HUDEP-2 (cell line): Measurements from ENCODE around the gene ZMIZ1.
A peak's percentile ranks its signal among the peaks of the same experiment; 100 is the strongest.

ENCODE experiments used
- DNase-seq, 76 experiments: peaks; one replicate each; lab custom pipeline; 2025; ENCODE audit not compliant: unreplicated experiment in 76 of 76; lab: John Stamatoyannopoulos, UW

Gene ZMIZ1

DNA sequence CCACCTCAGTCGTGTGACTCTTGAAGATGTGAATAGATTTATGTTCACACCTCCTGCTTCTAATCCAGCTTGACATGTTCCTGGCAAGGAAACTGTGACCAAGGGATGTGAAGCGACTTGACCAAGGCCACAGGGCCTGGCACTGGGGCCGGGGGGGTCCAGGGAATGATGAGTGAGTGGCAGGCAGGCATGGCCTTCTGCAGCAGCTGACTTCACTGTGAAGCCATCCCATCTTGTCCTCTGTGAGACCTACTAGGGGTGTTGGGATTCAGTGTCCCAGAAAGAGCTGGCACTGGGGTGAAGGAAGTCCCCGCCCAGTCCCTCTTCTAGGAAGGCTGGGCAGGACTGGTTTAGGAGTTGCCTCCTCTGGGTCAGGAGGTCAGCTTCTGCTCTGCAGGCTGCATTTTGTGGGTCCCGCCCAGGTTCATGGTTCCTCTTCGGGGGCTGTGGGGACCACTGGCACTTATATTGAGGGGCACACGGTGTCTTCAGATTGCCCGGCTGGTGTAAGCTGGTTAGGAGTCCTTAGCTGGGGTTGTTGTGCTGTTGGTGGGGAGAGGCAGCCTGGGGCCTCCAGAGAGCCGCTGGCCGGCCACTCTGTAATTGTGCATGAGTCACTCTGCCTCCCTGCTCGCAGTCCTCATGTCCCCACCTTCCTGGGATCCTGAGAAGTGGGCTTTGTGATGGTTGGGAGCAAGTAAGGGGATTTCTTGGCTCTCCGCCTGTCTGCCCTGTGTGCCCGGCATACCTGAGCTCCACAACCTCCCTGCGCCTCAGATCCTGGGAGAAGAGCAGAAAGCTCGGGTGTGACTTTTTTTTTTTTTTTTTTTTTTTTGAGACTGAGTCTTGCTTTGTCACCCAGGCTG, 11.0 kb downstream of the ZMIZ1 start:
- peak in 1 of 76 experiments; percentile 25 for DNase-seq

DNA sequence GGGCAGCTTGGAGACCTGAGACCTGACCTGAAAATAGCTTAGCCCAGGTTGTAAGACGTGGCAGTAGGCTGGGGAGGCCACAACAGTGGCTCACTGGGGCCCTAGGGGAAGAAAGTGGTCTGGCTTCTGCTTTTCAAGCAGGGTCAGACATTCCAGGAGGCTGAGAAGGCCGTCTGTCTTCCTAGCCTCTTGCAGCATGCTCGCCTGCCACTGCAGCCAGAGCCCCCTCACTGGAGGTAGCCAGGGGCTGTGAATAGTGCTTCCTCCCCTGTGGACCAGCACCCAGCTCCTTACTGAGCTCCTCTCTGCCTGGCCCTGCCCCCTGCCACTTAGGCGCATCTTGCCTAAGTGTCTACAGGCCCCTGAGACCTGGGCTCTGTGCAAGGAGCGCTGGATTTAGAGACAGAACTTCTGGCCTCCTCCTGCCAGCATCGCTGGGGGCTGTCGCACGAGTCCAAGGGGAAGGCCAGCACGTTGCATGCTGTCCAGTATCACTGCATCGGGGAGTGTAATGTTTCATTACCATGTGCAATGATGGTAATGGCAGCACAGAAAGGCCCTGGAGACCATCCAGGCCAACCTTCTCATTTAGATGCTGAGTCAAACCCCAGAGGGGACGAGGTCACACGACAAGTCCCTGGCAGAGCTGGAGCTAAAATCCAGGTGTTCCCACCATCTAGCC, 12.7 kb downstream of the ZMIZ1 start:
- DNase-seq, result no peak

DNA sequence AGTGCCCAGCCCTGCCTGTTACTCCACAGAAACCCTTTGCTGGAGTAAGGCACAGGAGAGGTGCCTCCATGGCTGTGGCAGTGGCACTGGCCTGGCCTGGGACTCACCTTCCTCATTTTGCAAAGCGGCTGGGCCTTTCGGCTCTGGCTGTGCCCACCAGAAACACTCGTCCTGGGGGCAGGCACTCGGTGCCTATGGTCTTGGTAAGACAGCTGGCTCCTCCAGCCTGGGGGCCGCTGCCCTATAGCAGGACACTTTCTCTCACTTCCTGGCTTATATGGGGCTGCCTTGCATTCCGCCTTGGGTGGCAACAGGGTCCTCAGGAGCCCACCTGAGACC, 13.2 kb downstream of the ZMIZ1 start:
- DNase-seq, result no peak

DNA sequence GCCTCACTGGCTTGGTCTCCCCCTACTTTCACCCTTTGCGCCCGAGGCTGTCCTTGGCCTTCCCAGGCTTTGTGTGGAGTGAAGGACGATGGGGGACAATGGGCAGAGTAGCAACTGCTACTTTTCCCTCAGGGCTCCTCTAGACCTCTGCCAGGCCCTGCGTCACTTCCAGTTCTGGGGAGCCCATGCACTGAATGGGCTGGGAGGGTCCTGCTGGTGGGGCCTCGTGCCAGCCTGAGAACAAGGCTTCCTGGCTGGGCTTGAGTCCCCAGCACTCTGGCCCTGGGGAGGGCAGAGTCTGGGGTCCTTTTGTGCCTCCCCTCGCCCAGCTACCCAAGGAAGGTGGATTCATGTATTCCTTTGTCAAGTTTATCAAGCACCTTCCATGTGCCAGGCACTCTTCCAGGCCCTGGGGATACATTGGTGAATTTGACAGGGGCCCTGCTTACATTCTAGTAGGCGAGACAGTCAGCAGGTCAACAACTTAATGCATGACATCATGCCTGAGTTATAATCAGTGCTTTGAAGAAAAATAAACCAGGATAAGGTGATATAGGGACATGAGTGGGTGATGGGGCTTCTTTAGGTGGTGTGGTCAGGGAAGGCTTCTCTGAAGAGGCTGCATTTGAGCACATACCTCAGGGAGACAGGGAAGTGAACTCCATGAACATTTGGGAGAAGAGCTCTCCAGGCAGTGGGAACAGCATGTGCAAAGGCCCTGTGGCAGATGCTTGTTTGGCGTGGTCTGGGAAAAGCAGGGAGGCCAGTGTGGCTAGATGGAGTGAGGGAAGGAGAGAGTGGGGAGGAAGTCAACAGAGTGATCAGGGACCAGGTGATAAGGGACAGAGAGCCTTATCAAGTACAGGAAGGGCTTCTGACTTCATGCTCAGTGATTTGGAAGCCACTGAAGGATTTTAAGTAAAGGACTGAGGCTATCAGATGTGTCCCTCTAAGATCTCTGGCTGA, 14.1 kb downstream of the ZMIZ1 start:
- DNase-seq, result peak in 4 of 76 experiments; percentile 17 to 33 (median 20)

DNA sequence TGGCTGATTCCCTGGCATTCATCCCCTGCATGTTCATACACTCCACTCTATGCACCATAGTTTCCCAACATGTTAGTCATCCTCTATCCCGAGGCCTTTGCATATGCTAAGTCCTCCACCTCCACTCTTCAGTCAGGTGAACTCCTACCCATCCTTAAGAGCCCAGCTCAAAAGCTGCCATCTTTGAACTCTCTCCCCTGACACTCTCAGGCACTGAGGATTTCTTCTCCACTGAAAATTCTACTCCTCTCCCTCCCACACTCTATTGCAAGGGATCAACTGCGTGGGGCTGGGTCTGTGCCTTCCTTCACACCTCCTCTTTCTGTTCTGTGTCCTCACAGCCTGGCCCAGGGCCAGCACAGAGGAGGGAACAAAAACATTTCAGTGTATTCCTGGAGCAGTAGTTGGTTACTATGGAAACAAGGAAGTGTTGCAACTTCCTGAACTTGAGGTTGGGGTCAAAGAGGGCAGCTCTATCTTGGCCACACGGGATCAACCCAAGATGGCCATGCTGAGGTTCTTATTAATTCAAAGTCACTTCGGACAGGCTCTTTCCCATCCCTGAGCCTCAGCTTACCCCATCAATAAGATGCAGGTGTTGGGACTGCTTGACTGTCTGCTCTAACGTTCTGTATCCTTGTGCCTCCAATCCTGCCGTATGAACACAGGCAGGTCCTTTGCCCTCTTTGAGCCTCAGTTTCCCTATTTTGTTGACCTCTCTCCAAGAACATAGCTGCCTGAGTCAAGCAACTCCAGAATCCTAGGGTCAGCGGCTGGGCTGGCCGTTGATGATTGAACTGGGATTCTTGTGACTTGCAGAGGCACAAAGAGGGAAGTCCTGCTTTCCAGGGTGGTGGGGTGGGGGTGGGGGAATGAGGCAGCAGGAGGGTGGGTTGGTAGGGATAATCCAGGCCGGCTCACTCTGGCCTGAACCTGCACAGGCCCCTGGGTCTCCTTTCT, 15.5 kb downstream of the ZMIZ1 start:
- peak in 5 of 76 experiments; percentile 13 to 23 (median 22) for DNase-seq

DNA sequence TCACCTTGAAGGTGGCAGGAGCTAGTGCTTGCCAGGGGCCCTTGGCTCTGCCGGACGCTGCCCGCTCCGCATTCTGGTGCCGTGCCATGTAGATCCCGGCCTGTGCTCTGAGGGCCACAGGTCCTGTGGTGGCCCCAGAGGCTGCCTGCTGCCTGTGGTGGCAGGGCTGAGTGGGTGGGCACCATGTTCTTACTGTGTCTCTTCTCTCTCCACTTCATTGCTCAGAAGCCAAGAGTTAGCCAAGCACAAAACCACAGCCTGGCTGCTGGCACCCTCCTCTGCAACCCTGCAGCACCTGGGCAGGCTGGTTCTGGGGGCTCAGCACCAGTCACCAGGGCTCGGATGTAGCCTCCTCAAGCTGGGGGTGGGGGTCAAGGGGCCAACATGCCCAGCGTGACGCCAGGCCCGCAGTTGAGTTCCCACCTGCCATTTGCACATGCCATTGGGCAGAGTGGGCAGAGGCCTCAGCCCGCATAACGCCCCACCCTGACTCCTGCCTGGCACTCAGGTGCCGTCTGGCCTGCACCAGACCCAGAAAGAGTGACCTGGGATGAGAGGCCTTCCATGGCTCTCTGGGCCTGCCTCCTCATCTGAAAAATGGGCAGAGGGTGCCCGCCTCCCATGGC, 16.3 kb downstream of the ZMIZ1 start:
- DNase-seq, result no peak

DNA sequence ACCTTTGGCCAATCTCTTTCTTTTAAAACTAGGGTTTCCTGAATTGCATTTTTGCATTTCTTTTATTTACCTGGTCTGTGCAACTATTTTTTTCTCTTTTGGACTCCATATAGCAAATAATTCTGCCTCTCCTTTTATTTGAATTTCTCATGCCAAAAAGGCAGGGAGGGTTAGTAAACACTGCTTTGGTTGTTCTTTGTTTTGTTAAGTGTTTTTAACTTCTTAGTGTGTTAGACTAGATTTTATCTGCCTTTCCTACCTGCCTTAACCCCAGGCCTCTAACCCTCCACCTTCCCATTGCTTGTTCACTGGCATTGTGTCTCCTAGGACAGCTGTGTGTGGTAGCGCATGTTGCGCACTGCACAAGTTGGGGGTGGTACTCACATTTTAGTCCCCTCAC, 18.1 kb downstream of the ZMIZ1 start:
- no peak for DNase-seq

DNA sequence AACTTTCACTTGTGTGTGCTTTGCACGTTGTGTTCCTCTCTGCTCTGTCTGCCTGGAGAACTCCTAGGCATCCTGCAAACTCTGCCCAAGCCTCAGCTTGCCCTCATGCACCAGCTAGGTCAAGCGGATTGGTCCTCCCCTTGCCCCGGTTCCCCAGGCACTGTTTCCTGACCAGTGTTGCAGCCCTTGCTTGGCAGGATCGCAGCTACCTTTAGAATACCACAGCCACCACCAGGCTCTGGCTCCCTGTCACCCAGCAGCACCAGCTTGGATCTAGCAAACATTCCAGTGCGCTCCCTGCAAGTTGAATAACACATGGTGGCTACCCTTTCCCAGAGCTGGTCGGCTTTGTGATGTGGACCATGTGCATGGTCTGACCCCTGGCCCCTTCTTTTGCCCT, 19.0 kb downstream of the ZMIZ1 start:
- no peak for DNase-seq

DNA sequence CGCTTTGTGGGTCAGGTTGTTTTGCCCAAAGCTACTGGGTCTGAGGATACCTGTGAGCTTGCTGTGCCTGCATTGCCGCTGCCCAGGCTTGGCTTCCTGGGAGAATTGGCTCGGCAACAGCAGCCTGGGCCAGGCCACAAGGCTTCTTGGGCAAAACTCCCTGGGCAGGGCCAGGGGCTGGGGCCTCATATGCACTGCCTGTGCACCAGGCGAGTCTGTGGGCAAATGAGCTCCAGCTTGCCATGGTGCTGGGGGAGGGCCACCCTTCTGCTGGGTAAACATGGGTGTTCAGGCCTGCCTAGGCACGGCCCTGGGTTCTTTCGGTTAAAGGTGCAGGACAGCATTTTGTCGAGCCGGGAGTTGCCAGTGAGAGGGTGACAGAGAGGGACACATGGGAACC, 19.4 kb downstream of the ZMIZ1 start:
- no peak for DNase-seq

DNA sequence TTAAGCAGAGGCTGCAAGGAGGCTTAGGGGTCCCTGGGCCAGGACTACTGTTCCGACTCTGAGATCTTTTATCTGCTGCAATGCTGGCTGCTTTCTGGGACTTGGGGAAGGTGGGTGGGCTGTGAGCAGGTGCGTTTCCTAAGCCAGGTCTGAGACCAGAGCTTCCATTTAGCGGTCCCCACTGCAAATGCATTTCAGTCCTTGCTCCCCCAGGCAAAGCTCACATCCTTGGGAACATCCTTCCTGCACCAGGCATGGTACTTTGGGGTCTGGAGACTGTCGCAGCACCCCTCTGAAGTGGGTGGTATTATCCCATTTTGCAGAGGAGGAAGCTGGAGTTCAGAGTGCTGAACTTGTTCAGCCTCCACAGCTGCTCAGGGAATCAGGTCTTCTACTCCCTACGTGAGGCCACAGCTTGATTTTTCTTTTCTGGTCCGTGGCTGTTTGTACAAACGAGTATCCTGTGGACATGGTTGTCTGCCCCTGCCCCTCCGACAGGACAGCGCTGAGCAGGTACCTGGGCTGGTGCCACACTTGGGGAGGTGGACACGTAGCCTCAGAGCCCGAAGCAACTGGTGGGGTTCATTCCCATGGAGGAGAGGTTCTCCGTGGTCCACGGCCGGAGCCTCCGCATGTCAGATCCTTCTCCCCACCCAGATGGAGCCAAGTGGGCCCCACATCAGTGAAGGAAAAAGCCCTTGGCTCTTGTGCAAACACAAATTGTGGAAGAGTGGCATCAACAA, 20.0 kb downstream of the ZMIZ1 start:
- no peak for DNase-seq

DNA sequence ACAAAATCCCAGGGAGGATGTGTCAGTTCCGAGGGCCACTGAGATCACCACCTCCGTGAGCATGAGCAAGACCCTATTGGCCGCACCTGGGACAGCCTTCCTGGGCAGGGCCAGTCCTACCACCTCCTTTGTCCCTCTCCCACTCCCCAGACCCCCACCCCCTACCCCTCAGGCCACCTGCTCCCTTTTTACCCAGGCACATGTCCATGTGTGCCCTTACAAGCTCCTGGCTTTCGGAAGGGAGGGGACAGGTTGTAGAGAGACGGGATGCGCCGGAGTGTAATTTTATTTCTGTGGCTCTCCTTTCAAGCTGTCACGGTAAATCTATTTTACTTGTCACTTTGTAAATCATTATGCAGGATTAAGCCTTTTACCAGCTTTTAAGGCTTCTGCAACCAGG, 20.9 kb downstream of the ZMIZ1 start:
- DNase-seq, result no peak

DNA sequence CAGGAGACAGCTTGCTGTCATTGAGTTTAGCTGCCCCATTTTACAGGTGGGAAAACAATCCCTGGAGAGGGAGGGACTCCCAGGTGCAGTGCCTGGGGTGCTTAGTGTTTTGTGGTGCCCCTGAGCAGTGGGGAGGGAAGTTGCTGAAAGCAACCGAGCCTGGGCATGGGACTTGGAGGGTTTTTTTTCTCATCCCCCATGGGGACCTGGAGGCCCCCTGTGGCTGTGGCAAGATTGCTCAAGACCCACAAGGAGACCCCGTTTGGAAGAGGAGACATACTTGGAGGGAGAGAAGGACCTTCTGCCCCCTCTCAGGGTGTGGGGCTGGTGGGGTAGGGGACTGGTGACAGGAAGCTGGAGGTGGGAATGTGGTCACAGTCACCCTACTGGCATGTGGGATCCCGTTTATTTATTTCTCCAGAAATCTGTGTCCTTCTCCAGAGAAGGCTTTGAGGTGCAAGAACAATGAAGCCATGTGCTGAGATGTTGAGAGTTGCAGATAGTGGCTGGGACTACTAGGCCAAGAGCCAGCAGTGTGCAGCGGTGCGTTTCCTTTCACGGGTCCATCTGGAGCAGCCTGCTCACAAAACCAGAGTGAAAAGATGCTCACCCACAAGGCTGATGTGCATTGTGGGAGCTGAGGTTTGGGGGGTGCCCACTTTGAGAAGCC, 21.5 kb downstream of the ZMIZ1 start:
- no peak for DNase-seq

DNA sequence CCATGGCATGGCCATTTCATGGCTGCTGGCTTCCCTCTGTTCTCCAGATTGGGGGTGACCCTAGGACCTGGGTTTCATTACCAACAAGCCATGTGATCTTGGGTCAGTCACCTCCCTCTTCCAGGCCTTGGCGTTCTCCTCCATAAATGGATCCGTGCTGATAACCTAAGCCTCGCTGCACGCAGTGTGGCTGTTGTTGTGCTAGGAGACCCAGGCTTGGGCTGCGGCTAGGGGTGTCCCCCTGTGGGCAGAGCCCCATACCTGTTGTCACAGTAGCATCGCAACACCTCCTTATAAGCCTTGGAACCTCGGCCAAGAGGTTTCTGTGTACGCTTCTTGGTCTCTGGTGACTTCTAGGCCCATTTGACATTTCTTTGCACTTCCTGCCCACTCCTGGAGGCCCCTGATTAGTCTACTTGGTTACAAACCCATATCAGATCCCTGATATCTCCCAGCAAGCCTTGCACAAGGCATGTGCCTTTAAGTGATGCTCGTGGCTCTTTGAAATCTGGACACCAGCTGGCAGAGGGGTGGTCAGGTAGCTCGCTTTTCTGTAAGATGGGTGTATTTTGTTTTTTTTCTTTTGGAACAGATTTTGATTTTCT, 23.6 kb downstream of the ZMIZ1 start:
- DNase-seq, result peak in 20 of 76 experiments; percentile 9 to 58 (median 22)

DNA sequence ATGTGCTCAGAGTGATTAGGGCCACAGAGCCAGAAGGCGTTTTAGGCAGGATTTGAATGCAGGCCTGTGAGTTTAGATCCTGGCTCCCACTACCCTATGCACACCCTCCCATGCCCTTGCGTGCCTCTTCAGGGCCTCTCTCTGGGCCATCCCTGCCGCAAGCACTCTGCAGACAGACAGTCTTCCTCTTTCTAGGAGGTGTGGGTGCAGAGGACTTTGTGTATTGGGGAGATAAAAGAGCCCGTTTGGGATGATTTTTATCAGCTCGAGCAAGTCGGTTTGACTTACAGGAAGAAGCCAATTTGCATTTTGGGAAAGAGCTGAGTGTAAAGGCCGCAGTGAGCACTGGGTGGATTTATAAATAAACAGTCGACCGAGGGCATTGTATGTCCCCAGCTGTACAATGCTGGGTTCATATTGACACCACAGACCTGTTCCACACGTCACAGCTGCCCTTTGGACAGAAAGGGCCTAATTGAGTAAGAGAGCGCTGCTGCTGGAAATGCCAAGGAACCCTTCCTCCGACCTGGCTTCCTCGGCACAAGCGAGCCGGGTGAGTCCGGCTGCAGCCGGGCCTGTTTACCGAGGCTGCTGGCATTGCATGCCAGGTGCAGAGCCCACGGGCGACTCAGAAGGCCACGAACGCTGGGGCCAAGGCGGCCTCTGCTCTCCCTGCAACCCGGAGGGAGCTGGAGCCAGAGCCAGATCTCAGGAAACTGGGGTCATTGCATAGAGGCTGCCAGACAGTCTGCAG, 25.1 kb downstream of the ZMIZ1 start:
- peak in 75 of 76 experiments; percentile 21 to 95 (median 78) for DNase-seq

DNA sequence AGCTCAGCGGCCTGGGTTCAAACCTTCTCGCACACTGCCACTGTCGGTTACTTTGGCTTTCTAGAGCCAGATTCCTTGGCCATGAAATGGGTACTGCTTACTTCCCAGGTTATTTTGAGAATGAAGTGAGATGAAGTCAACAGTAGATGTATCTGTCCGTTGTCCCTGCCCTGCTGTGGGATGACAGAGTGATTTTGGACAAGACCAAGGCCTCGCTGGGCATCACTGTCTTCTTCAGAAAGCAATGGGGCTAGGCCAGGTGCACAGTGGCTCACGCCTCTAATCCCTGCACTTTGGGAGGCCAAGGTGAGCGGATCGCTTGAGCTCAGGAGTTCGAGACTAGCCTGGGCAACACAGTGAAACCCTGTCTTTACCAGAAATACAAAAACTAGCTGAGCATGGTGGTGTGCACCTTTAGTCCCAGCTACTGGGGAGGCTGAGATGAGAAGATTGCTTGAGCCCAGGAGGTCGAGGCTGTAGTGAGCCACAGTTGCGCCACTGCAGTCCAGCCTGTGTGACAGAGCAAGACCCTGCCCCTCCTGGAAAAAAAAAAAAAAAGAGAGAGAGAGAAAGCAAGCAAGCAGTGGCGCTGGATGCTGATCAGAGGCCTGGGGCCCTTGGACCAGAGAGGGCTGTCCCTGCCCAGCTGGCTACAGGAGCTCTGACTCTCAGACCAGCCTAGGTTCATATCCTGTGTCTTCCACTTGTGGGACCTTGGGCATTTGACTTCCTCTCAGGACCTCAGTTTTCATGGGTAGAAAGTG, 25.8 kb downstream of the ZMIZ1 start:
- peak in 1 of 76 experiments; percentile 43 for DNase-seq

DNA sequence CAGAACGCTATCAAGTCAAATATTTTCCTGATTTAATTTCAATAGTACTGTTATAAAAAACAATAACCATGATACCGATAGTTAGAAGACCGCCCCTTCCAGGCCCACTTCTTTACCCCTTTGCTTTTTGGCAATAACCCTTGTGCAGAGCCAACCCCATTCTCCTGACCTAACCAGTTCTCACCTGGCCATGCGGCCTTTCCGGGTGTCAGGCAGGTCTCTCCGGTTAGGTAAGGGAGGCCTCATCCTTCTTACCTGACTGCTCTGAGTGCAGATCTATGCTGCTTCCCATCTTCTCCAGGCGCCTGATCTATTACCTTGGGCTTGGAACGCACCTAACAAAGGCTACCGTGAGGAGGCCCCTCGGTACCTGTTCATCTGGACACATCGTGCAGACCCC, 26.6 kb downstream of the ZMIZ1 start:
- no peak for DNase-seq
